Suppressor macrophage (primary cell): ENCODE data around the gene PSMC3.
A peak's percentile ranks its signal among the peaks of the same experiment; 100 is the strongest.

Experiments used
- DNase-seq, 4 experiments: peaks; one replicate each; pipeline ENCODE4 v3.0.0-alpha.2; 2020 to 2022

Gene PSMC3

DNA sequence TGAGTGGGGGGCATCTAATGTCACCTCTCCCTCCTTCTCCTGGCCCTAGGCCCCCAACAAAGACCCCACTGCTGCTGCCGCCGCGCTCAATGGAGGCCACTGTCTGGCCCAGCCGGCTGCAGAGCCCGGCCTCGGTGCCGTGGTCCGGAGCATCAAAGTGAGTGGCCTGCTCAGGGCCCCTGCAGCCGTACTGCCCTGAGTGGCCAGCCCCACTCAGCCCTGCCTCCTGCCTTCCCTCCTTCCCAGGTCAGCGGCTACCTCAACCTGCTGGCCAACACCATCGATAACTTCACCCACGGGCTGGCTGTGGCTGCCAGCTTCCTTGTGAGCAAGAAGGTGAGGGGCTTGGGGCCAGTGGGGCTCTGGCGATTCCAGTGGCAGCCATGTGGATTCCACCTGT lies 12.9 kb downstream of the PSMC3 start:
- no peak for DNase-seq

- DNase-seq = peak; percentile 71 to 89 (median 81)
These were observed 14.1 kb downstream of the PSMC3 start for GRCh38 chr11:47411884-47412746.

DNA sequence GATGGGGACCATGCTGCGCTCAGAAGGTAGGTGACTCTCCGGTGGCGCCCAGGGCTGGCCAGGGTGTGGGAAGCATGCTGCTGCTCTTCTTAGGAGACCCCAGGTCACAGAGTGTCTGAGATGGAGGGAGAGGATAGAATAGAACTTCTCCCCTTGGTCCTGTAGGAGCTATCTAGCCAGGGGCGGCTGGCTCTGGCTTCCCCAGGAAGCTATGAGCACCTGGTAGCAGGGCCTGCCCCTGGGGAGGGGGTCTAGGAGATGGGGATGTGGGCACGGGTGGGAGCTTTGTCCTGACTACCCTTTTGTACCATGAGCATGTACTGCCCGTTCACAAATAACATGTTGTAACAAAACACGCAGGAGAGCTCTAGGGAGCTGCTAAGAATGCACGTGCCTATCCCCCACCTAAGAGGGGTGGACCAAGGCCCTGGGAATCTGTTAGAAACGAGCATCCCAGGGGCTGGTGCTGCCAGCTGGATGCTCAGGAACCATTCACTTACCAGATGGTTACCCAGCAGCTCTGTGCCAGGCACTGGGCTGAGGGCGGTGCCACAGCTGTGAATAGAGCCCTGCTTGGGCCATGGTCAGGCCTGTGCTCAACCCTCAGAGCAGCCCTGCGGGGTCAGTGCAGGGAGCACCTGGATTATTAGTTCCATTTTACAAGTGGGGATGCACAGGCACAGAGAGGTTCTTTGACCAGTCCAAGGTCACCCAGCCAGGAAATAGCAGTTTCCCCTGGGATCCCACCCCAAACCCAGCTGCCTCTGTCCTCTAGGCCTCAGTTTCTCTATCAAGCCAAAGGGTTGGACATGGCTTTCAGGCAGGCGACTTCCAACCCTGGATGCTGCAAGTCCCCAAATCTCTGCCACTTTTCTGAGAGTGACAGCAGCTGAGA lies 15.6 kb downstream of the PSMC3 start:
- no peak for DNase-seq

DNA sequence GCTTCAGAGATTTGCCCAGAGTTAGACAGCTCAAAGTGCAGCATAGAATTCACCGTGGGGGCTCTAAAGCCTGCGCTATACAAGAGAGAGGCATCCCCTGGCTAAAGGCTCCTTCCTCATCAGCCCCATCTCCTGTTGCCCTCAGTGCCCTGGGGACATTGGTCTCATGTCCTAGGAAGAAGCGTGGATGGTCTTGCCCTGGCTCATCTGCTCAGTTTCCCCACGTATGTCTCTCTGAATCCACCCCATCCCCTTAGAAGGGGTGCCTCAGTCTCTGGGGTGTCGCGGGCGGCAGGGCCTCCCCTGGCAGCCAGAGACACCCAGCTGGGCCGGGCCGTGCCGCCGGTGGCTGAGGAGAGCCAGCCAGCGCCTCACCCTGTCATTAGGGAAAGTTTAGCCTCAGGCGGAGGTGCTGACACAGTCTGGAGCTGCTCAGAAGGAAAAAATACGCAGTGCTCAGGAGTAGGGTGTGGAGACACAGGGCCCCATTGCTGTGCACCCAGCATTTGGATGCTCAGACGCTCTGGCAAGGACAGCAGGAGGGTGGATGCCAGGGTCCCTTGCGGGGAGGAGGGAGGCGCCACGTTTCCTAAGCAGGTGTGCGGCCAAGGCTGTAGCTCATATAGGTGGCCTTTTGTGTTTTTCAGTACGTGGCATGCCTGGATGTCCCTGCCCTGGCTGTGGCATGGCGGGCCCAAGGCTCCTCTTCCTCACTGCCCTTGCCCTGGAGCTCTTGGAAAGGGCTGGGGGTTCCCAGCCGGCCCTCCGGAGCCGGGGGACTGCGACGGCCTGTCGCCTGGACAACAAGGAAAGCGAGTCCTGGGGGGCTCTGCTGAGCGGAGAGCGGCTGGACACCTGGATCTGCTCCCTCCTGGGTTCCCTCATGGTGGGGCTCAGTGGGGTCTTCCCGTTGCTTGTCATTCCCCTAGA lies 16.5 kb downstream of the PSMC3 start:
- no peak for DNase-seq

DNA sequence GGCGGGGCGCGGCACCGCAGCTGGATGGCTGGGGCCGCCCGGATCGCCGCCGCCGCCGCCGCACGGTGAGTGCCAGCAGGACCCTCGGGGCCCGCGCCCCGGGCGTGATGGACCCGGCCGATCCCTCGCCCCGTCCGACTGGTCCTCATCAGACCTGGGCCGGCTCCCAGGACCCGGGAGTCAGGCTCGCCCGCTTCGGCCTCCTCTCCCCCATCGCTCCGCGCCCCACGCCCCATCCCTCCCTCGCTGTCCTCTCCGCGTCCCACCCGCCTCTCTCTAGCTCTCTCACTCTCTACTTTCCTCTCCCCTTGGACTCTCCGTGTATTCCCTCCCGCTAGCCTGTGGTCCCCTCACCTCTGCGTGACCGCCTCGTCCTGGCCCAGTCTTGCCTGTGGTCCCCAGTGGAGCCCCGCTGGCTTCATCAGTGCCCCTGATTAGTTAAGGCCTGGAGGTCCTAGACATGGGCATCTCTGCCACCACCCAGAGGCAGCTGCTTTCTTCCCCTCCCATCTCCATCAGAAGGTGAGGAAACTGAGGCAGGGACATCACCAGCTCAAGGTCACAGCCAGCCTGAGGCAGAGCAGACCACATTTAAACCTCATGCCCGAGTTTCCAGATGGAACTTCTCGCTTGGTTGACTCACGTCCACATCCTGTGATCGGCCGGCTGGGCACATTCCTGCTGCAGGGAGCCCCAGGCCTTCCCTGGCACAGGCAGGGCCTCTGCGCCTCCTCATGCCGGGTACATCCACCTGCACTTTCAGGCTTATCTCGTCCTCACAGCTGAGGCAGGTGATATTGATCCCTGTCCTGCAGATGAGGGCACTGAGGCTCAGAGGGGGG lies 17.4 kb downstream of the PSMC3 start:
- peak in 3 of 4 experiments; percentile 46 to 53 (median 53) for DNase-seq

DNA sequence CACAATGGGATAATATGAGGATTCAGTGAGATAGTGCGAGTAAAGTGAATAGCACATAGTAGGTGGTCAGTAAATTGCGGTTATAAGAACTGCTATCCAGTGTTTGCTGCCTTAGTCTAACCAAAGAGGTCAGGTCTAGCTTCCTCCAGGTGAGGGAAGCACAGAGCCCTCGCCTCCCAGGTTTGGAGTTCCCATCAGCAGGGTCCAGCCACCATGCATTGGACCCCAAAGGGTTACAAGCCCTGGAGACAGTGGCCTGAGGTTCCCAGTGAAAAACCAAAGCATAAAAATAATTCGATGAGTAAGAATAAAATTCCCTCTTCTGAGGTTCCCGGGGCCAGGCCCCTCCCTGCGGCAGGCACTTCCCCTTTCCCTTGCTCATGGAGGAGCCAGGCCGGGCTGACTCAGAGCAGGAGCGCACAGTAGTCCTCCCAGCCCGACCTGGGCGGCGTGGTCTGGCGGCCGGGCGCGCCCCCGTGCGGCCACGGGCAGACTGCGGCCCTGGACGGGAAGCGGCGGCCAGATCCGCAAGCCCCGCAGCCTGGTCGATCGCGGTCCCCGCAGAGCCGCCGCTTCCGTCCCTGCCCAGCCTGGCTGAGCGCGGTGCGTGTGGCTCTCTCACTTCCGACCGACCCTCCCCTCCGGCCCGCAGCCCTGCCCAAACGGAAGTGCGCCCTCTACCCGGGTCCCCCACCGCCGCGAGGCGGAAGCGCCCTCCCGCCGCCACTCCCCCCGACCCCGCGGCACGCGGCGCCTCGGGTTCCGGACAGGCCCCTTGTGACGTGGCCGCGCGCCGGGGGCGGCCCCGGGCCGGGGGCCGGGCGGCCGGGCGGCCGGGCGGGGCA lies 18.3 kb downstream of the PSMC3 start, which contains the start of gene SLC39A13:
TSS of gene SLC39A13 (plus strand) at position 845 of the 845 bp plus-strand sequence. CDS start 1,505 bp downstream, outside the sequence.
- peak; percentile 98 to 99 (median 98) for DNase-seq

DNA sequence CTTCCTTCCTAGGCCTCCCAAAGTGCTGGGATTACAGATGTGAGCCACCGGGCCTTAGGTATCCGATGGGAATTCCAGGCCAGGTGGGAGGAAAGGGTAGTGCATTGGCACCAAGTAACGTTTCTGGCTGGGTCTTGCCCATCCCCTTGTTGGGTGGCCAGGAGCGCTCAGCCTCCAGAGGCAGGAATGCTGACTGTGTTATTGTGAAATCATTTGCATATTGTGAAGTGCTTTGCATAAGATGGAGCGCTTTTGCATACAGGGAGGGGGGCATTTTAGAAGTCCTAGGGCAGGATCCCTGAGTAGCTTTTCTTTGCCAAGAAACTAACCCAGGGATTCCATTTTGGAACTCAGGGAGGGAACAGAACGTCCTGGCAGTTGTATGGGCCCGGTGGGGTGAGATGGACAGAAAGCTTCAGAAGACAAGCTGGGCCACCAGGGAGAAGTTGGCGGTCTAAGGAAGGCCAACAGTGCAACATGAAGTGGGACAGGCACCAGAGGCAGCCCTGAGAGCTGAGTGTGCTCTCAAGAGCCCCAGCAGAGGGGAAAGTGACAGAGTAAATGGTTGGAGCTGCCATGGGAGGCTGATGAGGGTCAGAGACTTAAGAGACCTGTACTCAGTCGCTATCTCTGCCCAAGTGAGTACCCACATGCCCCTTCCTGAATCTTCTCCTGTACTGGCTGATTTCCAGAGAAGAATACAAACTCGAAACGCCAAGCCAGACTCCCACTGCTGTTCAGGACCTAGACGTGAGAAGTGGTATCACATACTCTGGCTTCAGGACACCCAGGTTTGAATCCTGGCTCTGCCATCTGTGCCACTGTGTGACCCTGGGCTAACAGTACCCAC lies 19.1 kb downstream of the PSMC3 start:
- DNase-seq = peak in 3 of 4 experiments; percentile 47 to 65 (median 61)

DNA sequence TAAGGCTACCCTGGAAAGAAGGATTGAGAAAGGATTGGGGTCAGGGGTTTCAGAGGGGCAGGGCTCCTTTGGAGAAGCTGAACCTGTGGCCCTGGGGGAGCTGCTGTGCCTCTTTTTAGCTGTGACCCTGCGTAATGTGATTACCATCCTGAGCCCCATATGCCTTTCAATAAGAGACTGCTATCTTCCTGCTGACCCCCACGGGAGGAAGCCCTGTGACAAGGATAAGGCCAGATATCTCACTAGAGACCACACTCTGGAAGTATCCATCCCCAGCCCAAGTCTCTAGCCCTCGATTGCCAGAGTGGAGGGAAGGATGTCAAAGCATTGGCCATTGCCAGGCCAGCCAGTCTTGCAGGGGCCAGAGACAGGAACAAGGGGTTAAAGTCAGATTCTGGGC lies 22.7 kb downstream of the PSMC3 start:
- DNase-seq = no peak

DNA sequence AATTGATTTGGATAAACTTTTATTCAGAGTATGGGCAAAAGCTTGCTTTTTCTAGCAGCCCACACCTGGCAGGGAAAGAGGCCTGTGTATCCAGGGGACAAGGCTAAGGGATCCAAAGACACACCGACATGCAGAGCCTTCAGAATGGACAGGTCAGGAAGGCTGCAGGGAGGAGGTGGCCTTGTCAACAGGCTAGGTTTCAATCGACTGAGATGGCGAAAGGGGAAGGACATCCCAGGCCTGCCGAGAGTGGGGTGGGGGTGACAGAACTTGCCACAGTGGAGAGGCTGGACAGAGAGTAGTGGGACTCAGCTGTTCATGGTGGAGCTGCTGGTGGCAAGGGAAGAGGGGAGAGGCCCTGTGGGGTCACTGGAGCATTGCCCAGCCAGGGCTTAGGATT lies 23.1 kb downstream of the PSMC3 start:
- peak in 1 of 4 experiments; percentile 29 for DNase-seq

GRCh38 chr11:47400768-47401279 lies 25.4 kb downstream of the PSMC3 start:
- peak in 3 of 4 experiments; percentile 42 to 48 (median 46) for DNase-seq

DNA sequence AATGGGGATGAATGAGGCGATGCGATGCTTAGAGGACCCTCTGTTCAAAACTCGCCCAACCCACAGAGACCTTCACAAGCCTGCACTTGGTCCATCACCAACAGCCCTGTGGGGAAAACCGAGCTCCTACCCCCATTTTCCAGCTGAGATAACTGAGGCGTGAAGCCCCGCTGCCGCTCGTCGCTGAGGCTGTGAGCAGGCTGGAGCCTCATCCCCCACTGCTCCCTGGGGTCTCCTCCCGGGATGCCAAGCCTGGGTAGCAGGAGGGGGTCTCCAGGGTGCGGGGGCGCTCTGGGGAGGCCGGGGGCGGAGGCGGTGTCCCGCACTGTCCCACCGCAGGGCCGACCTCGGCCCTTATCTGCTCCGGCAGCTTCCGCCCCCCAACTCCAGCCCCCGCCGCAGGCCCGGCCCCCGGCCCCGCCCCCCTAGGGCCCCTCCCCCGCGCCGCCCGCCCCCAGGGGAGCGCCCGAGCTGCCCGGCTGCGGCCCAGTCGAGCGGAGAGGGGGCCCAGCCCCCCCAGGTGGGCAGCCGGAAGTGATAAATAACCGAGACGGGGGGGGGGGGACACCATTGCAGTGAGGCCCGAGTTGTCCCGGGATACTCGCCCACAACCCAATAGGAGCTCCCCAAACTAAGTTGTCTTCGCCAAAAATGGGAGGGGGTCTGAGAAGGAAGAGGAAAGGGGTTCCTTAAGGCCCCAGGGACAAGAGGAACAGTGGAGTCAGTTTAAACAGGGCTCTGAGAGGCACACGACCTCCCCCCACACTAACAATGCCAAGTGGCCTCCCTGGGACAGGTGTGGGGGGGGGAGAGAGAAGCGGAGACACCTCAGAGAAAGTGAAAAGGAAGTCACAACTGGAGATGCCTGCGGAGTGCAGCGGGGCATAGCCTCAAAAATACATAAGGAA lies 26.1 kb downstream of the PSMC3 start:
- no peak for DNase-seq

- no peak for DNase-seq
These were observed 27.7 kb downstream of the PSMC3 start for GRCh38 chr11:47398551-47398950.

DNA sequence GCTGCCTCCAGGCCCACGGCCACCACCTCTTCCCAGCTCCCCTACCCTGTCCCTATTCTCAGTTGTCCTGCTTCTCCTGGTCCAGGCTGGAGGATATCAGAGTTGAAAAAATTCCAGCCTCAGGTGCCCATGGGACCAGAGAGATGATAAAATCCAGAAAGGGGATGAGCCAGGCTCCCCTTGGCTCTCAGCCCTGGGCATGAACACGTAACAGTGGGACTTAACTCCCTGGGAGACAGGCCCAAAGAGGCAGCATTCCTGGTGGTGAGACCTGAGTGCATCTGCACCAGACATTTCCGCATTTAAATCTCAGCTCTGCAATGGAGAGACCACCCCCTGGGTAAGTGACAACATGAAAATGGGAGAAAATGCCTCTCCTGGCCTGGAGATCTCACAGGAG lies 28.2 kb downstream of the PSMC3 start:
- DNase-seq = no peak

DNA sequence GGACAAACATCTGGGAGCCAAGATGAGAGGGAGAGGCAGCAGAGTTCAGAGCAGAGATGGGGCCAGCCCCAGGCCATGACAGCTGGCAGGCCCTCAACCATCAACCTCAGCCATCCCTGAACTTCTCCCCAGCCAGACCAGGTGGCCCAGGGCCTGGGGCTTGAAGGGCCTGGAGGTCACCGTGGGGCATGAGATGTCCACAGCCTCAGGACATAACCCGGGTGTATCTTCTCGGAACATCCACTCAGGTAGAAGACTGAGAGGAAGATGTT lies 30.3 kb downstream of the PSMC3 start:
- DNase-seq = no peak

DNA sequence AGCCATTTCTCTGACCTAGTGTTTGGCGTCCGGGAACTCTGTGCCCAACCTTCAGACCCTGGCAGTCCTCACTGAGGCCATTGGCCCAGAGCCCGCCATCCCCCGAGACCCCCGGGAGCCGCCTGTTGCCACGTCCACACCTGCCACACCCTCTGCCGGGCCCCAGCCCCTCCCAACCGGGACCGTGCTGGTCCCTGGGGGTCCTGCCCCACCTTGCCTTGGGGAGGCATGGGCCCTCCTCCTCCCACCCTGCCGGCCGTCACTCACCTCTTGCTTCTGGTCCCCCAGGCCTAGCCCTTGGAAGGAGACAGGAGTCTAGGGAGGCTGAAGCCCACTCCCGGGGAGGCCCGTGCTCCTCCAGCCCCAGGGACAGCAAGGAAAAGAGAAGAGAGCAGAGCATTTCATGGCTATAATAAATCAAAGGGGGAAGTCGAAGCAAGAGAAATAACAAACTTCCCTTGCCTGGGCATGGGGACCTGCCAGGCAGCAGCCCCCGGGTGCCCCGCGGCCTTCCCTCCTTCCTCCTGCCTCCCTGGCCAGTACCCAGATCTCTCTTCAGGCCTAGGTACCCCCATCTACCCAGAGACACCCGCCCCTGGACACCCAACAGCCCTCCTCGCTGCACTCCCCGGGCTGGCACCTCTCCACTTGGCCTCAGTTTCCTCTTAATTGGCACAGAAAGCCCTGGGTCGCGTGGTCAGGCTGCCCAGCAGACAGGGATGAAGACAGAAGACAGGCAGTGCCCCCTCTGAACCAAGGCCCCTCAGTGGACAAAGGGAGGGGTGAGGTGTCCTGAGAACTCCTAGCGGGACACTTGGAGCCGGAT lies 30.8 kb downstream of the PSMC3 start:
- DNase-seq = peak; percentile 43 to 69 (median 66)

DNA sequence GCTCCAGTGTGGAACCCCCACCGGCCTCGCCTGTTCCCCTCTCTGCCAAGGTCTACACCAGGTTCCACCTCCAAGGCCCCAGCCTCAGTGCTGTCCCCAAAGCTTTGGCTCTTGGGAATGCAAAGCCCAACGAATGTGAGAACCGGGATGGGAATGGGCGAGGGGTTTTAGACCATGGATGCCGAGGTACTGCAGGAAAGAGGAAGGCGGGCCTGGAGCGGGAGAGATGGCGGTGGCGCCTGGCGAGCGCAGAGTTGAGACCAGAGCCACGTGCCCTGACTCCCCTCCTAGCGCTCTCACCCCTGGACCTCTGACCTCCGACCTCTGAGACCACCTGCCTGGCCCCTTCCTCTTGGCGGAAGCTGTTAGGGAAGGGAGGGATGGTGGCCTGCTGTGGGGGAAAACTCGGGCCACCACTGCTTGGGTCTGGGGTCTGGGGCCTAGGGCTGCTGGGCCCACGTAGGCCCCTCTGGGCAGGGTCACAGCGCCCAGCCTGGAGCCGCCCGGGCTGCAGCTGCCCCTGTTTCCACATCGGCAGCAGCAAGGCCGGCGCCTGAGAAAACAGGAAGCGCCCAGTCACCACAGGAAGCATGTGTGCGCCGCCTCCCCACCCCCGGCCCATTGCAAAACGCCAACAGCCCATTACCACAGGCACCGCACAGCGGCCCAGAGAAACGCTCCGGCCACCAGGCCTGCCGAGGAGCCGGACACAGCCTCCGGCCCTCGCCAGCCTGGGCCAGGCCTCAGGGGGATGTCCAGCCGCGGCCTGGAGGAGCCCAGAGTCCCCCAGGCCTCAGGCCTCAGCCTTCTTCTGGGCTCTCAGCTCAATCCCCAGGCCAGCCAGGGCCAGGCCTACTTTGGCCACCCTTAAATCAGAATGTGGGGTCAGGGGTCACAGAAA lies 31.7 kb downstream of the PSMC3 start:
- DNase-seq = peak; percentile 96 to 97 (median 96)
